SK-N-MC (cell line): ENCODE data around the gene HAGHL.

Source experiments
- EZH2 ChIP-seq: fragments of 200-600 bp; sonication (generic); IDR thresholded peaks from one replicate; pipeline ENCODE4 v1.6.1; 2017; ENCODE audit warnings: antibody characterized with exemption
- POLR2AphosphoS5 ChIP-seq: IDR thresholded peaks from 2 replicates; pipeline ENCODE4 v1.6.1; 2012; ENCODE audit warnings: mild to moderate bottlenecking, low read depth, low read length, borderline replicate concordance

- TF ChIP-seq POLR2AphosphoS5 (no peak), EZH2 (no peak)
Measured at GRCh38 chr16:739560-740458, 12.9 kb downstream of the HAGHL start.
